GM12878 (cell line): ENCODE results near the gene AOPEP. TPM values are rescaled to one million over a fixed set of nuclear protein-coding genes. Genes with fewer than 3 reads are reported as not detected.

Experiments
- ATAC-seq: fragments of 200-7000 bp; cut with Tn5 transposase; 3 replicates; pipeline ENCODE4 v1.9.1; 2020; ENCODE audit warnings: mild to moderate bottlenecking, moderate library complexity
- BruUV-seq: library from RNA; stranded (reverse); fragments of 400-500 nt; replicated peaks from 2 replicates; lab custom pipeline; 2021; lab: Mats Ljungman, UMichigan
- CTCF ChIA-PET: fragments of 300-600 bp; sonication (Branson Sonifier 250); formaldehyde crosslinking; extraction: SDS; loops from one replicate; lab custom pipeline; 2021; ENCODE audit warnings: inconsistent platforms; lab: Yijun Ruan, JAX
- POLR2A ChIA-PET: fragments of 350-600 bp; formaldehyde crosslinking; extraction: SDS; loops from one replicate; lab custom pipeline; 2021; ENCODE audit warnings: inconsistent platforms; lab: Charles Lee
- RAD21 ChIA-PET: fragments of 300-600 bp; sonication (Branson Sonifier 250); formaldehyde crosslinking; loops from one replicate; lab custom pipeline; 2023; ENCODE audit warnings: antibody characterized with exemption; ENCODE audit not compliant: unreplicated experiment; lab: Charles Lee
- SMC1A ChIA-PET: fragments of 300-600 bp; sonication (Branson Sonifier 250); formaldehyde crosslinking; loops from one replicate; lab custom pipeline; 2023; ENCODE audit not compliant: unreplicated experiment, uncharacterized antibody; lab: Charles Lee
- DNase-seq: peaks from one replicate; pipeline ENCODE4 v3.0.0-alpha.2; 2011; ENCODE audit warnings: low read depth, low spot score
- FAIRE-seq: peaks from 3 replicates; lab custom pipeline; 2011; peaks lifted over from hg19 to GRCh38; lab: Jason Lieb, UNC
- H2AFZ ChIP-seq: 2 replicates; pipeline ENCODE4 v1.6.0; 2011; ENCODE audit warnings: low read depth, low read length, control low read depth; ENCODE audit not compliant: control insufficient read depth
- H3K27ac ChIP-seq: 2 replicates; pipeline ENCODE4 v1.5.1; 2011; ENCODE audit warnings: control low read depth; ENCODE audit not compliant: control insufficient read depth, insufficient read depth
- H3K27me3 ChIP-seq, 2 experiments: replicated peaks in 1 of 2; 2 replicates each; pipeline versions ENCODE4 v1.6.0 to v1.6.1; 2011; ENCODE audit warnings: low read length in 1 of 2; ENCODE audit not compliant: control insufficient read depth in 2 of 2, insufficient read depth in 2 of 2
- H3K36me3 ChIP-seq, 2 experiments: 2 replicates each; pipeline ENCODE4 v1.5.1; 2011; ENCODE audit warnings: low read length in 1 of 2; ENCODE audit not compliant: control insufficient read depth in 2 of 2, insufficient read depth in 2 of 2
- H3K4me1 ChIP-seq: 2 replicates; pipeline ENCODE4 v1.6.1; 2011; ENCODE audit warnings: mild to moderate bottlenecking, low read length, moderate library complexity, mixed read lengths; ENCODE audit not compliant: control insufficient read depth, insufficient read depth
- H3K4me2 ChIP-seq: 2 replicates; pipeline ENCODE4 v1.6.0; 2011; ENCODE audit warnings: control low read depth; ENCODE audit not compliant: control insufficient read depth, insufficient read depth
- H3K4me3 ChIP-seq: fragments of 200-600 bp; sonication (generic); 2 replicates; pipeline ENCODE4 v1.5.1; 2016
- H3K79me2 ChIP-seq: 2 replicates; pipeline ENCODE4 v1.6.0; 2011; ENCODE audit warnings: low read length; ENCODE audit not compliant: control insufficient read depth, insufficient read depth
- H3K9ac ChIP-seq: 2 replicates; pipeline ENCODE4 v1.8.0; 2011; ENCODE audit warnings: low read length, control low read depth, mixed read lengths; ENCODE audit not compliant: control insufficient read depth, insufficient read depth
- H3K9me3 ChIP-seq: replicated peaks from 3 replicates; pipeline ENCODE4 v1.5.1; 2011; ENCODE audit warnings: mild to moderate bottlenecking, low read length; ENCODE audit not compliant: control insufficient read depth, insufficient read depth
- H4K20me1 ChIP-seq: 2 replicates; pipeline ENCODE4 v1.6.0; 2011; ENCODE audit not compliant: control insufficient read depth, insufficient read depth
- BHLHE40 ChIP-seq, 2 experiments: fragments of 450-650 bp in 1 of 2; IDR thresholded peaks; 2 replicates each; pipeline ENCODE4 v1.6.1; 2011 to 2017; ENCODE audit warnings: low read depth in 2 of 2, borderline replicate concordance in 1 of 2, improper control_type of control experiment in 1 of 2, low read length in 1 of 2, mild to moderate bottlenecking in 1 of 2
- CBX3 ChIP-seq: fragments of 200-600 bp; sonication (generic); IDR thresholded peaks from 2 replicates; pipeline ENCODE4 v1.6.1; 2016; ENCODE audit warnings: low read depth, borderline replicate concordance
- CHD4 ChIP-seq: fragments of 200-600 bp; sonication (generic); IDR thresholded peaks from 2 replicates; pipeline ENCODE4 v1.6.1; 2016; ENCODE audit warnings: mild to moderate bottlenecking
- FOXK2 ChIP-seq: fragments of 450-650 bp; IDR thresholded peaks from 2 replicates; pipeline ENCODE4 v1.6.1; 2017; ENCODE audit warnings: mild to moderate bottlenecking, moderate library complexity
- HDAC6 ChIP-seq: fragments of 200-600 bp; sonication (generic); IDR thresholded peaks from one replicate; pipeline ENCODE4 v1.8.0; 2017; ENCODE audit warnings: antibody characterized with exemption; ENCODE audit not compliant: unreplicated experiment
- JUND ChIP-seq: IDR thresholded peaks from 2 replicates; pipeline ENCODE4 v1.6.1; 2012; ENCODE audit warnings: low read depth, mild to moderate bottlenecking, low read length, improper control_type of control experiment, moderate library complexity
- NR2F1 ChIP-seq: fragments of 450-650 bp; conservative IDR thresholded peaks from 2 replicates; pipeline ENCODE4 v1.6.1; 2017; ENCODE audit warnings: mild to moderate bottlenecking
- NRF1 ChIP-seq: conservative IDR thresholded peaks from 2 replicates; pipeline ENCODE4 v1.6.1; 2011; ENCODE audit warnings: mild to moderate bottlenecking, low read depth, low read length, improper control_type of control experiment
- RAD51 ChIP-seq: fragments of 450-650 bp; IDR thresholded peaks from 2 replicates; pipeline ENCODE4 v1.6.1; 2016; ENCODE audit warnings: moderate library complexity, mild to moderate bottlenecking, inconsistent platforms
- SIX5 ChIP-seq: IDR thresholded peaks from 2 replicates; pipeline ENCODE4 v1.6.1; 2011; ENCODE audit warnings: mild to moderate bottlenecking, low read depth, low read length, moderate library complexity; ENCODE audit not compliant: severe bottlenecking
- SUPT20H ChIP-seq: IDR thresholded peaks from 2 replicates; pipeline ENCODE4 v1.6.1; 2011; ENCODE audit warnings: low read depth, mild to moderate bottlenecking, low read length, moderate library complexity, borderline replicate concordance; ENCODE audit not compliant: control insufficient read depth
- YY1 ChIP-seq: IDR thresholded peaks from 2 replicates; pipeline ENCODE4 v1.6.1; 2011; ENCODE audit warnings: low read depth, mild to moderate bottlenecking, low read length
- WGBS: methylation state at CpG from one replicate; pipeline ENCODE4 v1.1.6; 2016; ENCODE audit warnings: low lambda C conversion rate; ENCODE audit not compliant: insufficient replicate concordance, insufficient coverage; ENCODE audit errors: missing lambda C conversion rate; 5-methylcytosine and 5-hydroxymethylcytosine counted together
- in situ Hi-C: fragments of 300-500 bp; cut with MboI; formaldehyde crosslinking; loops from 9 replicates; pipeline ENCODE4 v1.14.3; 2018; ENCODE audit warnings: mixed read lengths
- intact Hi-C: fragments of 100-400 bp; cut with micrococcal nuclease; formaldehyde crosslinking; loops from one replicate; pipeline ENCODE4 v1.14.2; 2022; ENCODE audit not compliant: unreplicated experiment
- polyA plus RNA-seq, 11 experiments: library from polyadenylated mRNA; depleted of rRNA in 4 of 11; unstranded in 6 of 11; stranded (reverse) in 5 of 11; fragments of >200 nt; fragmentation: Nextera tagmentation in 4 of 11; fragmentation: Illumina TruSeq in 1 of 11; extraction: Ambion mirVana in 4 of 11; extraction: Trizol in 1 of 11; gene quantifications; 1 replicate in 1 of 11; 2 replicates in 10 of 11; pipeline versions ENCODE4 v1.2.1 to v1.2.3, GENCODE V29; 2011 to 2016; ENCODE audit warnings: inconsistent platforms in 2 of 11, missing spikeins in 2 of 11, low read depth in 1 of 11
- total RNA-seq, 4 experiments: library from RNA; depleted of rRNA in 3 of 4; stranded (reverse); fragments of >200 nt in 3 of 4; fragmentation: Illumina TruSeq in 1 of 4; extraction: Trizol in 1 of 4; gene quantifications; 2 replicates each; pipeline versions ENCODE4 v1.2.1 to v1.2.3, GENCODE V29; 2013 to 2021
- TF ChIP-seq, protein P1 (sequence below): fragments of 450-650 bp; IDR thresholded peaks from 2 replicates; pipeline ENCODE4 v1.6.1; 2016; ENCODE audit warnings: mild to moderate bottlenecking, moderate library complexity, borderline replicate concordance
- TF ChIP-seq, protein P2 (sequence below): fragments of 450-650 bp; IDR thresholded peaks from 2 replicates; pipeline ENCODE4 v1.6.1; 2017; ENCODE audit warnings: low read depth, mild to moderate bottlenecking, moderate library complexity
- TF ChIP-seq, protein P3 (sequence below): fragments of 450-650 bp; formaldehyde crosslinking; IDR thresholded peaks from 2 replicates; pipeline ENCODE4 v1.5.0; 2022; ENCODE audit warnings: mild to moderate bottlenecking, missing genetic modification characterization

AOPEP gene
- total and polyA plus RNA-seq, 10 of the 15 experiments (the other 5 are each of a cell fraction or from before 2014, with no cell fraction given): 2.3 to 16.9 (median 10.1) TPM

DNA sequence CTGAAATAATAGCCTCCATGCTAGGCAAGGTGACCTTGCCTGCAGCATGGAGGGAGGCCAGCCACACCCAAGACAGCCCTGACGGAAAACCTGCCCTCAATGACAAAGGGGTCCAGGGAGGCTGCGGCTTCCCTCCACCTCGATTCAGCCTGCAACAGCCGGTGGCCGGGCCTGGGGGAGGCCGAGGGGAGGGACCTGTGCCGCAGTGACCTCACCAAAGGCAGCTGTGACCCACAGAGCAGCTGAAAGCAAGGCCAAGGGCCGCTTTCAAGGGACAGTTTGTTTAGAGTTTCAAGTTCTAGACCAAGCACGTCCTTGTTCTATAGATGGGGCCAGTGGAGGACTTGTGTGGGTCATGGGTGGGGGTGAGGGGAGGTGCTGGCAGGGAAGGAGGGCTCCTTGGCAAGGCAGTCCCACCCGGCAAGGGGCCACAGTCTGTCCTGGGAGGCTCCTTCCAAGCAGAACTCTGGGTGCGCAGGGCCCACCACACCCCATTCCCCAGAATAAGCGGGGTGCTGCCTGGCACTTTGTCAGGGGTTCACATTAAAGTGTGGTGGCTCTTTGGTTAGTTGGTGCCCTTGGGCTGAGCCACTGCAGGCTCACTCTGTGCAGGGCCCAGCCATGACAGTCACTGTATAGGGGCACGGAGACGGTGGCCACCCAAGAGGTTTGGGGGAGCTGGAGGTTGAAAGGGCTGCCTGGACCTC, 364.5 kb downstream of the AOPEP start:
- Histone ChIP-seq H3K9ac (no peak overlapping the region), H4K20me1 (no peaks in the 10 kb centered on the region), H3K27me3 (no peaks in the 10 kb centered on the region), H3K36me3 (peaks cover 0 to 2% of the 10 kb centered on the region in 2 experiments; a peak in 1 of 4 replicates), H3K4me1 (no peaks in the 10 kb centered on the region; the same call in 1 of the 2 replicates), H3K4me2 (no peak overlapping the region), H3K27ac (no peak overlapping the region), H3K79me2 (no peaks in the 10 kb centered on the region), H2AFZ (no peak overlapping the region), H3K9me3 (no peaks in the 10 kb centered on the region), H3K4me3 (no peak overlapping the region)
- in situ Hi-C loops (no loop called here), intact Hi-C loops (no loop called here)
- ATAC-seq (no peak), DNase-seq (no peak), FAIRE-seq (no peak)
- RAD21 ChIA-PET: no interaction called here
- SMC1A ChIA-PET: no interaction called here
- WGBS: 71% methylated on average over 13 of the region's 14 CpGs
- CTCF ChIA-PET: no interaction called here
- POLR2A ChIA-PET: no interaction called here
- BruUV-seq: no TSS peak
- TF ChIP-seq NRF1: no peak
- TF ChIP-seq YY1: no peak
- TF ChIP-seq, protein P1, sequence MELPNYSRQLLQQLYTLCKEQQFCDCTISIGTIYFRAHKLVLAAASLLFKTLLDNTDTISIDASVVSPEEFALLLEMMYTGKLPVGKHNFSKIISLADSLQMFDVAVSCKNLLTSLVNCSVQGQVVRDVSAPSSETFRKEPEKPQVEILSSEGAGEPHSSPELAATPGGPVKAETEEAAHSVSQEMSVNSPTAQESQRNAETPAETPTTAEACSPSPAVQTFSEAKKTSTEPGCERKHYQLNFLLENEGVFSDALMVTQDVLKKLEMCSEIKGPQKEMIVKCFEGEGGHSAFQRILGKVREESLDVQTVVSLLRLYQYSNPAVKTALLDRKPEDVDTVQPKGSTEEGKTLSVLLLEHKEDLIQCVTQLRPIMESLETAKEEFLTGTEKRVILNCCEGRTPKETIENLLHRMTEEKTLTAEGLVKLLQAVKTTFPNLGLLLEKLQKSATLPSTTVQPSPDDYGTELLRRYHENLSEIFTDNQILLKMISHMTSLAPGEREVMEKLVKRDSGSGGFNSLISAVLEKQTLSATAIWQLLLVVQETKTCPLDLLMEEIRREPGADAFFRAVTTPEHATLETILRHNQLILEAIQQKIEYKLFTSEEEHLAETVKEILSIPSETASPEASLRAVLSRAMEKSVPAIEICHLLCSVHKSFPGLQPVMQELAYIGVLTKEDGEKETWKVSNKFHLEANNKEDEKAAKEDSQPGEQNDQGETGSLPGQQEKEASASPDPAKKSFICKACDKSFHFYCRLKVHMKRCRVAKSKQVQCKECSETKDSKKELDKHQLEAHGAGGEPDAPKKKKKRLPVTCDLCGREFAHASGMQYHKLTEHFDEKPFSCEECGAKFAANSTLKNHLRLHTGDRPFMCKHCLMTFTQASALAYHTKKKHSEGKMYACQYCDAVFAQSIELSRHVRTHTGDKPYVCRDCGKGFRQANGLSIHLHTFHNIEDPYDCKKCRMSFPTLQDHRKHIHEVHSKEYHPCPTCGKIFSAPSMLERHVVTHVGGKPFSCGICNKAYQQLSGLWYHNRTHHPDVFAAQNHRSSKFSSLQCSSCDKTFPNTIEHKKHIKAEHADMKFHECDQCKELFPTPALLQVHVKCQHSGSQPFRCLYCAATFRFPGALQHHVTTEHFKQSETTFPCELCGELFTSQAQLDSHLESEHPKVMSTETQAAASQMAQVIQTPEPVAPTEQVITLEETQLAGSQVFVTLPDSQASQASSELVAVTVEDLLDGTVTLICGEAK: no peak
- no peak for TF ChIP-seq RAD51
- TF ChIP-seq BHLHE40 (IDR thresholded peaks at IDR 0.05; ENCODE audit: borderline replicate concordance in 1 of 2, low read depth in 2 of 2, low read length in 1 of 2): no peak
- TF ChIP-seq FOXK2: no peak
- TF ChIP-seq NR2F1: no peak
- no peak for TF ChIP-seq CBX3
- no peak for TF ChIP-seq CHD4
- TF ChIP-seq SIX5: no peak
- TF ChIP-seq, protein P2, sequence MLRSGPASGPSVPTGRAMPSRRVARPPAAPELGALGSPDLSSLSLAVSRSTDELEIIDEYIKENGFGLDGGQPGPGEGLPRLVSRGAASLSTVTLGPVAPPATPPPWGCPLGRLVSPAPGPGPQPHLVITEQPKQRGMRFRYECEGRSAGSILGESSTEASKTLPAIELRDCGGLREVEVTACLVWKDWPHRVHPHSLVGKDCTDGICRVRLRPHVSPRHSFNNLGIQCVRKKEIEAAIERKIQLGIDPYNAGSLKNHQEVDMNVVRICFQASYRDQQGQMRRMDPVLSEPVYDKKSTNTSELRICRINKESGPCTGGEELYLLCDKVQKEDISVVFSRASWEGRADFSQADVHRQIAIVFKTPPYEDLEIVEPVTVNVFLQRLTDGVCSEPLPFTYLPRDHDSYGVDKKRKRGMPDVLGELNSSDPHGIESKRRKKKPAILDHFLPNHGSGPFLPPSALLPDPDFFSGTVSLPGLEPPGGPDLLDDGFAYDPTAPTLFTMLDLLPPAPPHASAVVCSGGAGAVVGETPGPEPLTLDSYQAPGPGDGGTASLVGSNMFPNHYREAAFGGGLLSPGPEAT: no peak
- TF ChIP-seq JUND: no peak
- no peak for TF ChIP-seq HDAC6
- TF ChIP-seq SUPT20H: no peak
- TF ChIP-seq, protein P3, sequence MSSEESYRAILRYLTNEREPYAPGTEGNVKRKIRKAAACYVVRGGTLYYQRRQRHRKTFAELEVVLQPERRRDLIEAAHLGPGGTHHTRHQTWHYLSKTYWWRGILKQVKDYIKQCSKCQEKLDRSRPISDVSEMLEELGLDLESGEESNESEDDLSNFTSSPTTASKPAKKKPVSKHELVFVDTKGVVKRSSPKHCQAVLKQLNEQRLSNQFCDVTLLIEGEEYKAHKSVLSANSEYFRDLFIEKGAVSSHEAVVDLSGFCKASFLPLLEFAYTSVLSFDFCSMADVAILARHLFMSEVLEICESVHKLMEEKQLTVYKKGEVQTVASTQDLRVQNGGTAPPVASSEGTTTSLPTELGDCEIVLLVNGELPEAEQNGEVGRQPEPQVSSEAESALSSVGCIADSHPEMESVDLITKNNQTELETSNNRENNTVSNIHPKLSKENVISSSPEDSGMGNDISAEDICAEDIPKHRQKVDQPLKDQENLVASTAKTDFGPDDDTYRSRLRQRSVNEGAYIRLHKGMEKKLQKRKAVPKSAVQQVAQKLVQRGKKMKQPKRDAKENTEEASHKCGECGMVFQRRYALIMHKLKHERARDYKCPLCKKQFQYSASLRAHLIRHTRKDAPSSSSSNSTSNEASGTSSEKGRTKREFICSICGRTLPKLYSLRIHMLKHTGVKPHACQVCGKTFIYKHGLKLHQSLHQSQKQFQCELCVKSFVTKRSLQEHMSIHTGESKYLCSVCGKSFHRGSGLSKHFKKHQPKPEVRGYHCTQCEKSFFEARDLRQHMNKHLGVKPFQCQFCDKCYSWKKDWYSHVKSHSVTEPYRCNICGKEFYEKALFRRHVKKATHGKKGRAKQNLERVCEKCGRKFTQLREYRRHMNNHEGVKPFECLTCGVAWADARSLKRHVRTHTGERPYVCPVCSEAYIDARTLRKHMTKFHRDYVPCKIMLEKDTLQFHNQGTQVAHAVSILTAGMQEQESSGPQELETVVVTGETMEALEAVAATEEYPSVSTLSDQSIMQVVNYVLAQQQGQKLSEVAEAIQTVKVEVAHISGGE (CRISPR knock-in tag): no peak
